Measurements from ENCODE around the gene EYS.
"Not testable (repeated sequence)": the region's sequence is repeated elsewhere in the genome, so short reads cannot be mapped to it uniquely, and the experiment has no call there.

Gene EYS

DNA sequence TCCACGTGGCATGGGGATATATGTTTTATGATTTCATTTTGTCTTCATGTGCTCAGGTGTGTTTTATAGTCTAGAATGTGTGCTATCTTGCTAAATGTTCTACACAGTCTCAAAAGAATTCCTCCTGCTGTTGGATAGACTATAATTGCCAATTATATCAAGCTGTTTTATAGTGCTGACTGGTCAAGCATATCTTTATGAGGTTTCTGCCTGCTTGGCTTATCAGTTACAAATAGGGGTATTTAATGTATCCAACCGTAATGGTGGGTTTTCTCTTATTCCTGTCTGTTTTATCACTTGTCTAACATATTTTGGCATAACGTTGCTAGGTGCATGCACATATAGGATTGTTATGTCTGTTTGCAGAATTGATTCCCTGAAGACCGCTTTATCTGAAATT lies 201.3 kb downstream of the EYS start:
- TF ChIP-seq, protein P1, sequence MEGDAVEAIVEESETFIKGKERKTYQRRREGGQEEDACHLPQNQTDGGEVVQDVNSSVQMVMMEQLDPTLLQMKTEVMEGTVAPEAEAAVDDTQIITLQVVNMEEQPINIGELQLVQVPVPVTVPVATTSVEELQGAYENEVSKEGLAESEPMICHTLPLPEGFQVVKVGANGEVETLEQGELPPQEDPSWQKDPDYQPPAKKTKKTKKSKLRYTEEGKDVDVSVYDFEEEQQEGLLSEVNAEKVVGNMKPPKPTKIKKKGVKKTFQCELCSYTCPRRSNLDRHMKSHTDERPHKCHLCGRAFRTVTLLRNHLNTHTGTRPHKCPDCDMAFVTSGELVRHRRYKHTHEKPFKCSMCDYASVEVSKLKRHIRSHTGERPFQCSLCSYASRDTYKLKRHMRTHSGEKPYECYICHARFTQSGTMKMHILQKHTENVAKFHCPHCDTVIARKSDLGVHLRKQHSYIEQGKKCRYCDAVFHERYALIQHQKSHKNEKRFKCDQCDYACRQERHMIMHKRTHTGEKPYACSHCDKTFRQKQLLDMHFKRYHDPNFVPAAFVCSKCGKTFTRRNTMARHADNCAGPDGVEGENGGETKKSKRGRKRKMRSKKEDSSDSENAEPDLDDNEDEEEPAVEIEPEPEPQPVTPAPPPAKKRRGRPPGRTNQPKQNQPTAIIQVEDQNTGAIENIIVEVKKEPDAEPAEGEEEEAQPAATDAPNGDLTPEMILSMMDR (IDR thresholded peaks at IDR 0.05; ENCODE audit: insufficient read depth, low read depth, low read length, missing control alignments), result no peak
- H3K4me3 ChIP-seq (ENCODE audit: low read depth, low read length), result no peak overlapping the region
- DNase-seq (ENCODE audit: low read depth), result no peak

DNA sequence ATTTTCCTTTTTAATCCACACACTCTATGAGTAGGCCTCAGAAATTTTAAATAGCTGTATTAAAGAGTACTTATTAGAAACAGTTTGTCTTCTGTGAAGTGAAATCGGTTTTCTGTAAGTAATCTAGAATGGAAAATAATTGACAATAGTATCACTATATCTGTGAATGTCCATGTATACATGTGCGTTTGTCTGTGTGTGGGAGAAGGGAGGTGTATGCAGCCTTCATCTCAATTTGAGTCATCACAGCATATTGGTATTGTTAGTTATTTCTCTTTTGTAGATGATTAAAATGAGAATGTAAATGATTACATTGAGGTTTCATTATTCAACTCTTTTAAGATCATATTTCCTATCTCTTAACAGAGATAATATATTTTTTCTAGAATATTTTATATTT lies 206.0 kb downstream of the EYS start:
- TF ChIP-seq, protein P1 (IDR thresholded peaks at IDR 0.05; ENCODE audit: insufficient read depth, low read depth, low read length, missing control alignments), result no peak
- no peak overlapping the region for H3K4me3 ChIP-seq (ENCODE audit: low read depth, low read length)
- no peak for DNase-seq (ENCODE audit: low read depth)

DNA sequence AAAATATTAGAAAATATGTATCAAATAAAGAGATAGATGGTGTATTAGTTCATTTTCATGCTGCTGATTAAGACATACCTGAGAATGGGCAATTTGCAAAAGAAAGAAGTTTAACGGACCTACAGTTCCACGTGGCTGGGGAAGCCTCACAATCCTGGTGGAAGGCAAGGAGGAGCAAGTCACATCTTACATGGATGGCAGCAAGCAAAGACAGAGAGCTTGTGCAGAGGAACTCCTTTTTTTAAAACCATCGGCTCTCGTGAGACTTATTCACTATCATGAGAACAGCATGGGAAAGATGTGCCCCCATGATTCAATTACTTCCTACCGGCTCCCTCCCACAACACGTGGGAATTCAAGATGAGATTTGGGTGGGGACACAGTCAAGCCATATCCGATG lies 223.4 kb downstream of the EYS start:
- H3K4me3 ChIP-seq (ENCODE audit: low read depth, low read length); DNase-seq (ENCODE audit: low read depth): not testable (repeated sequence)

DNA sequence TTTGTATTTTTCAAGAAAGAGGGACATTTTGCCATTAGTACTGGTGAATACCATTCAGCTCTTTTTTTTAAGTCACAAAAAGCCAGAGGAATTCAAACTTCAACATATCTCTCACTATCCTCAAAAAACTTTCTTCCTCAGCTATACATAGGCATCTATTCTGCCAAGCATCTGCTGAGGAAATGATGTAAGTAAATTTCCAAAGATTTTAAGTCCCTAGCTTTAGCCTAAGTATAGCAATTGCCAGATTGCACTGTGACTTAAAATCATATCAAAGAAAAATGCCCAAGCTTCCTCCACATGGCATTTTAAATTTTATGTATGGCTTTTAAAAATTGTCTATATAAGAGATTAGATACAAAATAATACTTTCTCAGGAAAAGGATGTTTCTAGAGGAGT lies 237.4 kb downstream of the EYS start:
- DNase-seq (ENCODE audit: low read depth), result no peak
- TF ChIP-seq, protein P1 (IDR thresholded peaks at IDR 0.05; ENCODE audit: insufficient read depth, low read depth, low read length, missing control alignments), result no peak
- no peak overlapping the region for H3K4me3 ChIP-seq (ENCODE audit: low read depth, low read length)

DNA sequence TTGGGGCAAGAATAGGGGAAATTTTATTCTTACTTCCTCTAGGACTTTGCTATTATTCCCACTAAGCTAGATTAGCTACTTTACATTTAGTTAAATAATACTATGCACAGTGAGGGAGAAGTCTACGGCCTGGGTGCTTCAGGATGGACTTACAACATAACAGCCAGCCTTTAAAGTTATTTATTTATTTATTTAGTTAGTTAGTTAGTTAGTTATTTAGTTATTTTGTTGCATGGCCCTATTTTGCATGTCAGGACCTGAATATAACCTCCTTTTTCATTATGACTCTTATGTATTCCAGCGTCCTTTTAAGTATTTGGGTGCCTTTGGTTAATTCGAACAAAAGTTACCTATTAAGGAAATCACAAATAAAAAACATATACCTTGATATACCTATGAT lies 238.7 kb downstream of the EYS start:
- TF ChIP-seq, protein P1 (IDR thresholded peaks at IDR 0.05; ENCODE audit: insufficient read depth, low read depth, low read length, missing control alignments), result no peak
- H3K4me3 ChIP-seq (ENCODE audit: low read depth, low read length), result no peak overlapping the region
- no peak for DNase-seq (ENCODE audit: low read depth)

DNA sequence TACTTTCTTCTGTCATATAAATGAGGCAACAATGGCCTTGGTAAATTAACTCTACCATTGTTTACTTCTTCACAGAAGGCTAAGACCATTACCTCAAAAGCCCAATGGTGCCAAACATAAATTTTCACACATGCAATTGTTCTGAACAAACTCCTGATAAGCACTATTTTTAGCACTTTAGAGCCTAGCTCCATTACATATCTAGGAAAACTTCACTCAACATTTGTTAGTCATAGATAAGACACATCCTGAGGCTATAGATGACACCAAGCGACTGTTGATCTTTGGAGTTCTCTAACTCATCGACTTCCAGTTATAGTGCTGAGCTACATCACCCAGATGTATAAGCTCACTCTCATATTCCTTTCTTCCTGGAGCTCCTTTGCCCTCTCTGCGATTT lies 245.9 kb downstream of the EYS start:
- DNase-seq (ENCODE audit: low read depth), result no peak
- TF ChIP-seq, protein P1 (IDR thresholded peaks at IDR 0.05; ENCODE audit: insufficient read depth, low read depth, low read length, missing control alignments), result no peak
- no peak overlapping the region for H3K4me3 ChIP-seq (ENCODE audit: low read depth, low read length)

DNA sequence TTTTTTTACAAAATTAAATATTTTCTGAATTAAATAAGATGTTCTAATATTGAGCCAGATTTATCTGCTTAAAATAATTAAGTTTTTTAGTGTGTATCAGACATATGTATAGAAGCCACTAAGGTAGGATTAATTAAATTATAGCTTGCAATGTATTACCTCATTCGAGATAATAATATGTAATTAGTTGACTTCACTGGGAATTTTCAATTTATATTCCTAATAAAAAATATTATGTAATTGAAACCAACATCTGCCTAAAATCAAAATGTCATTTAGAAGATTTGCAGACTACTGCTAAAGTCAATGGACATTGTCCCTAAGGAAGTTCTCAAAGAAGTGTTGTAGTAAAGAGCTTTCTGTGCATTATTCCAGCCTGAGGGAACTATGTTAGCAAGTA lies 254.7 kb downstream of the EYS start:
- no peak overlapping the region for H3K4me3 ChIP-seq (ENCODE audit: low read depth, low read length)
- DNase-seq (ENCODE audit: low read depth), result no peak
- TF ChIP-seq, protein P1 (IDR thresholded peaks at IDR 0.05; ENCODE audit: insufficient read depth, low read depth, low read length, missing control alignments), result no peak

DNA sequence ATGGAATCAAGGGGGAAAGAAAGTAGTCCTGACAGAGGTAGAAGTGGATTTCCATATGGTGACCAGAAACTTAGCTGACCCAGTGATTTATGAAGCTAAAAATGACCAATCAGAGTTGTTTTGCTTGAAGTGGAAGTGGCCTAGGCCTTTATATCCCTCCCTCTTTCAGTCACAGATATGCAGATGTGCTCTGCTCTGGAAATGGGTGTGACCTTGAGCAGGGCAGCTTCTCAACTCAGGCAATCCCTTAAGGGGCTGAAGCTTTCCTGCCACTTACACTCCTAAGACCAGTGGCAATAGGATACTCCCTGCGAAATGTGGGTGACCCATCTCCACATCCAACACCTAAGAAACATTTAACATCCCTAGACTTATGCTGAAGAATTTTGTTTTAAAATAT lies 256.6 kb downstream of the EYS start:
- H3K4me3 ChIP-seq (ENCODE audit: low read depth, low read length), result no peak overlapping the region
- TF ChIP-seq, protein P1 (IDR thresholded peaks at IDR 0.05; ENCODE audit: insufficient read depth, low read depth, low read length, missing control alignments), result no peak
- no peak for DNase-seq (ENCODE audit: low read depth)
